ENCODE measurements around the gene PIK3C2A.

PIK3C2A gene

DNA sequence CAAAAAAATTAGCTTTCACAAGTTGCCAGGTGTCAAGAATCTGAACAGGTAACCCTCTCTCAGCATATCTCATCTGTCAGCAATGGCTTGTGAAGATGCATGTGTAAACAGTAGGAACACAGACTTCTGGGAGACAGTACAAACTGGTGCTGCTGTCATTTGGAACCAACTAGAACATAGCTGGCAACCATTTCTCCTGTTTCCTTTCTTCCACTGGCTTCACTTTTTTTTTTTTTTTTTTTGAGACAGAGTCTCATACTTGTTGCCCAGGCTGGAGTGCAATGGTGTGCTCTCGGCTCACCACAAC is 2.1 kb upstream of the PIK3C2A start:
- DNase-seq = no peak

DNA sequence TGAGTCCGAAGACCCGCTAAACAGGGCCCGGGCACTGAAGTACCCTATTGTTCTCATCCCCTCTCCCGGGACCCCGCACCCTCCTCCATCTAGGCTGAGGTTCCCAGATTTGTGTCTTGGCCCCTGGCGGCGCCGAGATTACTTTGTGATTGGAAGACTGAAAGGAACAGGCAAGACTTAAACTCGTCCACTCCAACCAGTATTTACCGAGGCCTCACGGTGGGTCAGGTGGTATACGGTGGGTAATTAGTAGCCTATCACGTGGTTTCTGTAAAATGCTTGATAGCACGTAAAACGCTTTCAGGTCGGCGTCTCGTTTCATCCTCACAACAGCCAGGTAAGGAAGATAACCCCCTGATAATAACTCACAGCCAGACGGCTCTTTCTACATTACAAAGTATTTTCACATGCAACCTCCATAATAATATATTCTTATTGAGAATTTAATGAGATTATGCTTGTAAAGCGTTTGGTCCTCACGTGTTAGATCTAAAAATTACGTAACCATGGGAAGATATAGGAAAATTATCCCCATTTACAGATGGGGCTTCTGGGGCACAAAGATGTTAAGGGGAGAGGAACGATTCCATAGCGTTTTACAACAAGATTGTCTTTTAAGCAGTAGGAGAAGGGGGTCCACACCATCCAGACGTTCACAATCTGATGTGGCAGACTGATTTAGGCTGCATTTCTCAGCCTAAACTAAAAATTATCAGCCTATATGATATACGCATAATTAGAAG is 642 bp upstream of the PIK3C2A start:
- DNase-seq = peak; percentile 22

DNA sequence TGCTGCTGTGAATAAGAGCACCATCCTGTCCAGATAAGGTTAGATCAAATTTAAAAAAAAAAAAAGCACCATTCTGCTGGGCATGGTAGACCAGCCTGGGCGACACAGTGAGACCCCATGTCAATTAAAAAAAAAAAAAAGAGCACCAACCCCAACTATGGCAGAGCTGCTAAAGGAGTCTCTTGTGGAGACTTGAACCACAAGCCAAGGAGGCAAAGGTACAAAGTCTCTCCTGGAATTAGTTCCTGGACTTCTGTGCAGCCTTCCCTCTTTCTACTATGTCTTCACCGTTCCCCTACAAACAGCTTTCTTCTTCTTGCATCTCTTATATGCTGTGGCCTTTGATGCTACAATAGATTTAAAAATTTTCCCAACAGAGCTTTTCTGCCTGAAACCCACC is 1.3 kb downstream of the PIK3C2A start:
- DNase-seq = no peak

DNA sequence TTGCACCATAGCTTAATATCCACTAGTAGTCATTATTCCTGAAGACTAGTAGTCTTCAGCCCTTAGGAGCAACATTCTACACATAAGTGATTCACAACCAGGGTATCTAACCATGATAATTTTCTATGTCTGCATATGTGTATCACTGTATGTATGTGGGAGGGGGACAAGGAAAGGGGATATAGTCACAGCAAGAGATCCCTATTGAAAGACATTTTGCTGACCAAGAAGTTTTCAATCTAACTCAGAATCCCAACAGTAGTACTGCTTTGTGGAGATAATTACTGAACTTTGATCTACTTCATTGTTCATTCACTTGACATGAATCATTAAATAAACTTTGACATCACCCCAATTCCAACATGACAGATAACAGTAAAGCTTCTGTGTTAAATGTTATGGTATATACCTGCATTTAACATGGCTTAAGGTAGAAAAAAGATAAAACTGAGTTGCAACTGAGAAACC is 10.3 kb downstream of the PIK3C2A start:
- DNase-seq = no peak

DNA sequence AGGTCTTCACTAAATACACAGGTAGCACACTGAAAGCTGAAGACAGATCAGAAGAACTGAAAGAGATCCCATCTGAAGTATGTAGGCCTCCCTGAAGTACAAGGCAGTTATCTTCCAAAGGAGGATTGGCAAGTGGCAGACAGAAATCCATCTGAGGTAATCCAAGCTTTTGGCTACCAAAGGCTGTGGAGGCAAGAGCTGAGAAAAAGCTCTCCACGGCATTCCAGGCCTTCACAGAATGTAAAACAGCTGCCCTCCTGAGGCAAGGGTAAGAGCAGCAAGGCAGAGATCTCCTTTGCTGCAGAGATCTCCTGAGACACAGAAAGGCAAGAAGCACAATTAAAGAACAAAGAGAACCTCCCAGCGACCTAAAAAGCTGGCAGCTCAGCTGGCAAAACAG is 19.1 kb downstream of the PIK3C2A start:
- DNase-seq = no peak

DNA sequence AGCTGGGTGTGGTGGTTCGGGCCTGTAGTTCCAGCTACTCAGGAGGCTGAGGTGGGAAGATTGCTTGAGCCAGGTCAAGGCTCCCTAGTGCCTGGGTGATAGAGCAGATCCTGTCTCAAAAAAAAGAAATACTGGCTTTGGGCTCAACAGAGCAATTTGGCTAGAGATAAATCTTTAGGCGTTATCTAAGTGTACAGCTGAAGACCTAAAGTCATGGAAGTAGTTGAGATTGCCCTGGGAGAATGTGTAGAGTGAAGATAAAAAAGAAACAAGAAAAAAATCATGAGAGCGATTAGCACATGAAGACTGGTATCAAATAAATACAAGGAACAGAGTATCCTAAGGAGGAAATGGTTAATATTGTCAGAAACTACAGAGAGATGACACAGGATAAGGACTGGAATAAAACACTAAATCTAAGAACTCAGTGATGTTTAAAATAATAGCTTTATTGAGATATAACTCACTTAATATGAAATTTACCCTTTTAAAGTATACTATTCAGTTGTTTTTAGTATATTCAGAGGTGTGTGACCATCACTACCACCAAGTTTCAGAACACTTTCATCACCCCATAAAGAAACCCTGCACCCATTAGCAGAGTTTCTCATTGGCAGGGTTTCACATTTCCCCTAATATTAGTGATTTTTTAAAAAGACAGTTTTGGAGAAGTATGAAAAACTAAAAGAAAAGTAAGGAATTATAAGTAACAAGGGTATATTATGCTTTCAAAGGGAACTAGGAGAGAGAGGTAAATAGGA is 20.7 kb downstream of the PIK3C2A start:
- DNase-seq = no peak

DNA sequence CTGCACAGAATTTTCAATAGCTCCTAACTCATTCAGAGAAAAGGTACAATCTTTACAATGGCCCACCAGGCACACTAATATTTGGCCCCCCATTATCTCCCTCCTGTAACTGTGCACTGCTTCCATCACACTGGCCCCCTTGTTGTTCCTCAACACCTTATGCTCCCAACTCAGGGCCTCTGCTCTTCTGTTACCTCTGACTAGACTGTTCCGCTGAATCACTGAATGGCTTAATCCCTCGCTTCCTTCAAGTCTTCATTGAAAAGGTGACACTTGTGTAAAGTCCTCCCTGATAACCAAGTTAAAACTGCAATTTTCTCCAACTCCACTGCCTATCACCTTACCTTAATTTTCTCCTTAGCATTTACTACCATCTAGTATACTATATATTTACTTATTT is 21.8 kb downstream of the PIK3C2A start:
- no peak for DNase-seq

DNA sequence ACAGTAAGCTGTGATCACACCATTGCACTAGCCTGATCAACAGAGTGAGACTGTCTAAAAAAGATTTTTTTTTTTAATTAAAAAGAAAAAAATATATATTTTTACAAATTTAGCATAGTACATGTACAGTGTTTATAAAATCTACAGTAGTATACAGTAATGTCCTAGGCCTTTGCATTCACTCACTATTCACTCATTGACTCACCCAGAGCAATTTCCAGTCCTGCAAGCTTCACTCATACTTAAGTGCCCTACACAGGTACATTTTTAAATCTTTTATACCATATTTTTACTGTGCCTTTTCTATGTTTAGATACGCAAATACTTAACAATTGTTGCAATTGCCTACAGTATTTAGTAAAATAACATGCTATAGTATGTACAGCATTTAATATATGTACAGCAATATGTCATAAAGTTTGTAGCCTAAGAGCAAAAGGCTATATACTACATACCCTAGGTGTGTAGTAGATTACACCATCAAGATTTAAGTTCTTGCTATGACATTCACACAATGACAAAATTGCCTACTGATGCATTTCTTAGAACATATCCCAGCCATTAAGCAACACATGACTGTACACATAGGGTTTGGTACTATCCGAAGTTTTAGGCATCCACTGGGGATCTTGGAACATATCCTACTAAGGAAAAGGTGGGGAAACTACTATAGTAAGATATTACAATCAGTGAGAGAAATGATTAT is 22.8 kb downstream of the PIK3C2A start:
- no peak for DNase-seq

DNA sequence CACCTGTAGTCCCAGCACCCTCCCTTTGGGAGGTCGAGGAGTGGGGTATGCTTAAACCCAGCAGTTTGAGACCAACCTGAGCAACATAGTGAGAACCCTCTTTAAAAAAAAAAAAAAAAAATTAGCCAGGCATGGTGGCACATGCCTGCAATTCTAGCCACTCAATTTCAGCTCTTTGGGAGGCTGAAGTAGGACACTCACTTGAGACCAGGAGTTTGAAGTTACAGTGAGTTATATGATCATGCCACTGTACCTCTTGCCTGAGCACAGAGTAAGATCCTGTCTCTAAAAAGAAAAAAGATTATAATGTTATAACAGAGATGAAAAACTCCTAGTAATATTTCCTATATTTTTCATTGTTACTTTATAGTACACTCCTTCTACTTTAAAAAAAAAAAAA is 23.9 kb downstream of the PIK3C2A start:
- no peak for DNase-seq

DNA sequence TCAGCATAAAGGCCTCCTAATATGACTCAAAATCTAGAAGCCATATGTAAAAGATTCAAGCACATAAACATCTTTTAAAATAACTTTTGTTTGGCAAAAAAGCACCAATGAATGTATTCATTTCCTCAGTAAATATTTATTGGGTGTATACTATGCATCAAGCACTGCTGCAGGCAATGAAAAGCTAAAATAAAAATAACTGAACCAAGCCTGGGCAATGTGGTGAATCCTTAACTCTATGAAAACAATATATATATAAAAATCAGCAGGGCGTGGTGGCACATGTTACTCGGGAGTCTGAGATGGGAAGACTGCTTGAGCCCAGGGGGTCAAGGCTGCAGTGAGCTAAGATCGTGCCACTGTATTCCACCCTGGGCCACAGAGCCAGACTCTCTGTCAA is 27.8 kb downstream of the PIK3C2A start:
- no peak for DNase-seq

DNA sequence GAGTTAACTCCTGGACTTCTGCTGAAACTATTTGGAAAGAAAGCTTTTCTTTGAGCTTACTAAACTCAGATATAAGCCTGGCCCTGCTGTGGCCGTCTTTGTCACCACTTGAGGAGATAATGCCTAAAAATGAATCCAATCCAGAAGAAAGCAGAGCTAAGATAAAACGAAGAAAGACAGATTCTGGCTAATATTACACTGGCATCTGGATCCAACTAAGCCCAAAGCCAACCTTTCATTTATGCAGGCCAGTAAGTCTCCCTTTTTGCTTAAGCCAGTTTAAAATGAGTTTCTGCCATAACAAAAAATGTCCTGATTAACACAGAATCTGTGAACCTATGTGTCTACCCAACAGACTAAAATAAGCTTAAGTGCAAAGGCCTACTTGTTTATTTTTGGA is 34.5 kb downstream of the PIK3C2A start:
- no peak for DNase-seq

DNA sequence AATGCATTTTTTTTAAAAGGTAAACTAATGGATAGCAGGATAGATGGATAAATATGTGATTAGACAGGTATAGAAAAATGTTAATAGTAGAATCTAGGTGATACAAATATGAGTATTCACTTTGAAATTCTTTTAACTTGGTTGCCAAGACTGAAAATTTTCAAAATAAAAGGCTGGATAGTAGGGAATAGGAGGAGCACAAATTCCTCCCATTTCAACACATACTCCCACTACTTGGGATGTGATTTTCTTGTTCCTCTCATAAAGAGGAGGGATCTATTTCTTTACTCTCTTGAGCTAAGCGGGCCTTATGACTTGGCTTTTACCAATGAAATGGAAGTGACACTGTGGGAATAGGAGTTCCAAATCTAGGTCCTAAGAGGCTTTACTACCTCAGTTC is 35.9 kb downstream of the PIK3C2A start:
- DNase-seq = no peak

DNA sequence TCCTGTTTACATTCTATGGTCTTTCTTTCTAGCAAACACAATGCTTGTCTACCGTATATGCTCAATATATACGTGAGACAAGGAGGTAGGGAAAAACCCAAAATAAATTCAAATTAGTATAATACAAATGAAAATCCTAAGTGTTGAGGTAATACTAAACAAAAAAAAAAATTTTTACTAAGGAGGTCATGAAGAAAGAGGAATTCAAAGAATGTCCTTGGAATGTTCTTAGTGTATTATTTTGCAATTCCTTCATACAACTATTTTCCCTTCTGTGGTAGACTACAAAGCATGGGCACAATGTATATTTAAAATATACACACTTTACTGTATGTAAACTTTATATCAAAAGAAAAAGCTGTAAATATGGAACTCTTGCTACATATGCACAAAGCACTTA is 36.4 kb downstream of the PIK3C2A start:
- no peak for DNase-seq

DNA sequence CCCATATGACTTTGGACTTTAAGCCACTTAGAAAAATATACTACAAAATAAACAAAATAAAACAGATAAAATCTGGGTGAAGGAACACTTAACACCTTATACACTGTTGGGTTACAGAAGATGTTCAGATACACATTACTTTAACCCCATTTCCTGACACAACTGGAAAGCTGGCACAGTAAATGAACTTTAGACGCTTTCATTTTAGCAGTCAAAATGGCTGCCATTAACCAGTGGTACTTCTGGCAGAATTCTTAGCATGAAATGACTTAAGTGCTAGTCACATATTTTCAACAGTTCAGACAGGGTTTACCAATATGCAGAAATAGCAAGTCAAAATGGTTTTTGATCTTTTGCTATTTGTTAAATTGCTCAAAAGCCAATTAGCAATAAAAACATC is 37.9 kb downstream of the PIK3C2A start:
- no peak for DNase-seq

DNA sequence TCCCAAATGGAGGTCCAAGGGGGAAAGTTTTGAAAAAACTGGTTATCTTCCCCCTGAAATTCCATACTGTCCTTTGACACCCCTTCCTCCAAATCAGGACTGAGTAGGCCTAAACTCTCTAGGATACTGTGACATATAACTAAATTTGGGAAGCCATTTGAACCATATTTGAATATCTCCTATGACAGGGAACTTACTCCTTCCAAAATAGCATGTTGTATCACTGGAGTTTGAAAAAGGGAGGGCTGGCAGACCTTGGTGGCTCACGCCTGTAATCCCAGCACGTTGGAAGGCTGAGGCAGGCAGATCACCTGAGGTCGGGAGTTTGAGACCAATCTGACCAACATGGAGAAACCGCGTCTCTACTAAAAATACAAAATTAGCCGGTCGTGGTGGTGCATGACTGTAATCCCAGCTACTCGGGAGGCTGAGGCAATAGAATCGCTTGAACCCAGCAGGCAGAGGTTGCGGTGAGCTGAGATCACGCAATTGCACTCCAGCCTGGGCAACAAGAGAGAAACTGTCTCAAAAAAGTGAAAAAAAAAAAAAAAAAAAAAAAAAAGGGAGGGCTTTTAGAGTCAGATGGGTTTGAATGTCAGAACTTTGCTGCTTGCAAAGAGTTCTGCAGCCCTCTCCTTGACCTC is 42.4 kb downstream of the PIK3C2A start:
- no peak for DNase-seq

DNA sequence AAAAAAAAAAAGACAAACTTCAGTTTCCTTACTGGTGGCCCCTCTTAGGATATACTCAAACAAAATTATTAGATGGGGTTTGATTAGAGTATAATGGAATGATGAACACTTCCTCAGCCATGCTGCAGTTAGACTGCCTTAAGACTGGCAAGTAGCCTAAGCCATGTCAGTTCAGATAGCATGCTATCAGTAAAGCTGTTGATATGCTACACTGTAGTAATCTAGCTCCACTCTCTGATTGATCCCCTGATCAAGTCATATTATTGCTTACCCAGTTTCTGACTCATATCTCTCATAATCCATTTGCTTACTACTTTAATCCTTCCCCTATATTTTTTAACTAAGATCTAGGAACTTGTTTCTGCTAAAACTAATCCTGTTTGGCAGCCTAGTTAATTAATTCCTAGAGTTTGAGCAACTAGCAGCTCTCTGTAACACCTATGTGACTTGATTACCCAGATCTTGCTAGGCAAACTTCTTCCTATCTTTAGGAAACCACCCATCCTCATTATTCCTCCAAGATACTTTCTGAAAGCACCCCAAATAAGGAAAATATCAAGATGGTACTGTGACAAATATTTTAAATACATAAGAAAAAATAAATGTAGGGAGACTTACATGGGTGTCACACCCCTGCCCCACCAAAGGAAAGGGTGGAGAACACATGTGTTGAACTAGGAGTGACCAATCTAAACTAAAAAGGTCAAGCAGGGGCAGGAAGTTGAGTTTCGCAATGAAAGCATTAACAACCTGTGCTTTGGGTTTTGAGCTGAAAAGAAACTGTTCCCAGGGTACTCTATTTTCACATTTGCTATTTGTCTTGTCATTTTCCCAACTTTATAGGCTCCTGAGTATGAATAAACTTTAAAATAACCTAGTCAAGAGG is 43.2 kb downstream of the PIK3C2A start:
- DNase-seq = no peak

DNA sequence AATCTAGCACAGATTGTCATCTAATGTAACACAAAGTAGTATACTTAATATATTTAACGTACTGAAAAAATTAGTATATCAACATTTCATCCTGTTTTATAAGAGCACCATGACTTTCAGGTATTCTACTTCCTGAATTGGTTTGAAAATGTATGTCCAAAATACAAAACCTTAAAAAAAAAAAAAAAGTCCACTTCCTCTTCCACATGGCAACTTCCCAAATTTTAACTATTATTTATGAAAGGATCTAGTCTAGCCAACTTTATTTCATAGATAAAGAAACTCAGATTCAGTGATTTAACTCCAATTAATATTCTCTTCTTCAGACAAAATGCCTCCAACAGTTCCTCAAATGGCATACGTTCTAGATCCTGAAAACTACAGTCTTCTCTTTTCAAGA is 44.0 kb downstream of the PIK3C2A start:
- DNase-seq = no peak

DNA sequence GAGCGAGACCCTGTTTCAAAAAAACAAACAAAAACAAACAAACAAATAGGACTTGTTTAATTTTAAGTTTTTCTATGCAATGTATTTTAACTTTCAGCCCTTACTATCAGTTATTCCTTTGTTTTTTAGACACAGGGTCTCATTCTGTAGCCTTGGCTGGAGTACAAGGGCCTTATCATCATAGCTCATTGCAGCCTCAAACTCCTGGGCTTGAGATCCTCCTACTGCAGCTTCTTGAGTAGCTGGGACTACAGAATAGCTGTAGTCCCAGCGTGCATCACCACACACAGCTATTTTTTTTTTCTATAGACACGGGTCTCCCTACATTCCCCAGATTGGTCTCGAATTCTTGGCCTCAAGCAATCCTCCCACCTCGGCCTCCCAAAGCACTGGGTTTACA is 44.5 kb downstream of the PIK3C2A start:
- no peak for DNase-seq

DNA sequence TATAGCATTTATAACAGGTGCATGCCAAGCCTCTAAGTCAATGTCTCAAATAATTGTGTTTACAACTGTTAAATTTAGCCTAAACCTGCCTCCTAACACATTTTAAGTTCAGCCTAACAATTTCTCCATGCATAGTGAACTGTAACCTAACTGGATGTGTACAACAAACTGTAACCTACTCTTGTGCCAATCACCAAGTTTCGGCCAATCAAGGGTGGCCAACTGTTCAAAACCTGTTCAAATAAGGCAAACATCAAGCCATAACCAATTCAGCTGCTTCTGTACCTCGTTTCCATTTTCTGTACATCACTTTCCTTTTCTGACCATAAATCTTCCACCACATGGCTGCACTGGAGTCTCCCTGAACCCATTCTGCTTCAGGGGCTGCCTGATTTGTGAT is 45.4 kb downstream of the PIK3C2A start:
- DNase-seq = no peak

DNA sequence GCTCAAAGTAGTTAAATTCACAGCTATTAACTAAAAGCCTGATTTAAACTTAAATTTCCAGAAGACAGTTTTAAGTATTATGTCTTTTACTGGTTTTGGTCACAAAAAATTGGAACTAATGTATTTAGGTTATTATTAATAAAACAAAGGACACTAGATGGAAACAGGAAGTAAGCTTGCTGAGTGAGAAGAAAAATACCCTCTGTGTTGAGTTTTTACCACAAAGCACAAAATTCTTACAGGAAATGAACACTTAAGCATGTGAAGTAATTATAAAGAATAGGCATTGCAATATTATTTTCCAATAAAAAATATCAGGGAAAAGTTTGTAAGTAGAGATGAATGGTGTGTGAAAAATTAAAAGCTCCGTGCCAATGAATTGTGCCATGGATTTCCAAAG is 46.3 kb downstream of the PIK3C2A start:
- DNase-seq = no peak

DNA sequence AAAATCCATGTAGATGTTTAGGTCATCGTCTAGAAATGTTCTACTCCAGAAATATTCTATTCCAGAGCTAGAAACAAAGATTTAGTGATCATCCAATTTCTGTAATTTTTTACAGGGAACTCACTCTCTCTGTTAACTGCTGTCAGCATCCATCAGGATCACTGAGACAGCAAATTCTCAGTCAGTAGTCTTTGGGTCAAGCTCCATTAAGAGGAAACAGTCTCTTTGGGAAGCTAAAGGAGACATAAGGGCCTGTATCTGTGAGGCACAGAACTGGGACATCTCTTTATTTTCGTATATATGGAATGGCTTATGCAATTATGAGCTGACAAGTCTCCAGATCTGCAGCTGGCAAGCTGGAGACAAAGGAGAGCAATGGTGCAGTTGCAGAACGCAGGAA is 48.3 kb downstream of the PIK3C2A start:
- no peak for DNase-seq

All from activated CD4-positive, alpha-beta T cell treated with anti-CD3 and anti-CD28 coated beads, Interleukin-2, amount 50 U/mL, for 1 hour (primary cell).